Measurements from ENCODE around the gene EXOC6B.

EXOC6B gene

DNA sequence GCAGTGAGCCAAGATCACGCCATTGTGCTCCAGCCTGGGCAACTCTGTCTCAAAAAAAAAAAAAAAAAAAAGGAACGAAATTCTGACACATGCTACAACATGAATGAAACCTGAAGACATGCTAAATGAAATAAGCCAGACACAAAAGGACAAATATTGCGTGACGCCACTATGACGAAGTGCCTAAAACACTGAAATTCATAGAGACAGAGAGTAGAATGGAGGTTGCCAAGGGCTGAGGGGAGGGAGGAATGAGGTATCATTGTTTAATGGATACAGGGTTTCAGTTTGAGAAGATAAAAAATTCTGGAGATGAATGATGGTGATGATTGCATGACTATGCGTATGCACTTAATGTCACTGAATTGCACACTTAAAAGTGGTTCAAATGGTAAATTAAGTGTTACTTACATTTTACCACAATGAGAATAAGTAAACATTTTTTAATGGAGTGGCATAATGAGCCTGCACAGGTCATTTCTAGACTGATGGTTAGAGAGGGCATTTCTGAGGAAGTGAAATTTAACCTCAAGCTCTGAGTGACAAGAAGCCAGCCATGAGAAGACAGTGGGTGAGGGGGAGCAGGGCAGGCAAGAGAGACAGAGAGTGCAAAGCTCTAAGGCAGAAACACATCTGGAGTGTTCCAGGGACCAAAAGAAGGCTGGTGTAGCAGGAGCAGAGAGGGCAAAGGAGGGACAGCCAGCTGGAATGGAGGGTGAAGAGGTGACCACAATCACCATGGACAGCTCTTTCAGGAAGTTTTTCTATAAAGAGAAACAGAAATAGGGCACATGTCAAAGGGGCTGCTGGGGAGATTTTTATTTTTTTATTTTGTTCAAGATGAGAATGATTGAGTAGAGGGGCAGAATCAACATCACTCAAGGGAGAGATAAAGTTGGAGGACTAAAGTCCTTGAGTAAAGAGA lies 20.6 kb upstream of the EXOC6B start:
- Histone ChIP-seq H3K9ac (ENCODE audit: low read depth, low read length) (no peak overlapping the region), H3K4me3 (ENCODE audit: low read length) (no peak overlapping the region)

DNA sequence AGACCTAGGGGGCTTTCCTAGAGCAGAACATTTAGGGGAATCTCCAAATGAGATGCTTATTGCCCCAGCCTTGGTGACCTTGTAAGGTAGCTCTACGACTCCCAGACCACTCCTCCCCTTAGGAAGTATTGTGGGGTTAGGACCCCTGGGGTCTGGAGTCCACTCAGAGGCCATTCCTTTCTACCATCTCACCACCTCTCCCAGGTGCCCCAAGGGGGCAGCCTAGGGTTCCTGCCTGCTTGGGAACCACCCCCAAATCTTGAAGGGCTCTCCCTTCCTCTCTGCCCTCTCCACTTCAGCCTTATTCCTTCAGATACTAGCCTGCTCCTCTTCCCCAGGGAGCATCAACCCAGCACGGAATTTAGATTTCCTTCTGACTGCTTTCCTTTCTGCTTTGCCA lies 17.5 kb upstream of the EXOC6B start:
- H3K4me1 ChIP-seq (ENCODE audit: insufficient read depth, low read length) = 0 out of 2 replicates have a peak, but pooled peaks cover 2% of the 10 kb centered on the region
- H3K27me3 ChIP-seq (ENCODE audit: insufficient read depth, low read length) = no peaks in the 10 kb centered on the region
- H3K9ac ChIP-seq (ENCODE audit: low read depth, low read length) = no peak overlapping the region
- H3K4me3 ChIP-seq (ENCODE audit: low read length) = no peak overlapping the region
- no peak overlapping the region for H3K27ac ChIP-seq (ENCODE audit: low read length)
- H3K36me3 ChIP-seq (ENCODE audit: insufficient read depth, low read depth, low read length) = no peaks in the 10 kb centered on the region
- no peaks in the 10 kb centered on the region for H3K9me3 ChIP-seq (ENCODE audit: insufficient read depth, low read depth, low read length)

More for the DNA sequence above, 20.6 kb upstream of the EXOC6B start:
- no peak overlapping the region for H3K27ac ChIP-seq (ENCODE audit: low read length)
- H3K4me1 ChIP-seq (ENCODE audit: insufficient read depth, low read length) = no peaks in the 10 kb centered on the region
- no peaks in the 10 kb centered on the region for H3K27me3 ChIP-seq (ENCODE audit: insufficient read depth, low read length)
- no peaks in the 10 kb centered on the region for H3K9me3 ChIP-seq (ENCODE audit: insufficient read depth, low read depth, low read length)
- no peaks in the 10 kb centered on the region for H3K36me3 ChIP-seq (ENCODE audit: insufficient read depth, low read depth, low read length)

DNA sequence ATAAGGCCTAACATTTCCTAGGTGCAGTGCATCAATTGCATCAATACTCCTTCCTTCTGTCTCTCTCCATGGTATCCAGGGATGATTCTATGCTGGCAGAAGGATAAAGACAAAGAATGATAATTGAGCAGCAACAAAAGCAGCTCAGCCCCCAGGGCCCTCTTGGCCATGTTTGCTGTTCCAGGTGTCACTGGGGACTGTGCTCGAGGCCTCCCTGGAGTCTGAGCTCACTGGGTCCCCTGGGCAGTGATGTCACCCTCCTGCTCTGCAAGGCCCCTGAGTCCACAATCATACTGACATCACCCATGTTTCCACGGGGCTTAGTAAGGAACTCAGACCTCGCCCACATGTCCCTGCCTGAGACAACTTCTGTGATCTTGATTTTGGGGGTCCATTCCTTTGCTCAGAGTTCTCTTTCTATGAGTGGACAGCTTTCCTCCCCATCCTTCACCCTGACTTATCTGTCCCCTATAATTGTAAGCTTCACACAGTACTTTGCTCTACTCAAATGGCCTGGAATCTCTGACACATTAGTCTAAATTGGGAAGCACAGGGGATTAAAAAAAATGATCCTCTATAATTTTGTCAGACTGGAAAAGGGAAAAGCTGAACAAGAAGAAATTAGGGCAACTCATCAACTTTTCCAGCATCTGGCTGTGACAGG lies 15.8 kb upstream of the EXOC6B start:
- H3K27me3 ChIP-seq (ENCODE audit: insufficient read depth, low read length) = no peaks in the 10 kb centered on the region
- H3K4me3 ChIP-seq (ENCODE audit: low read length) = no peak overlapping the region
- 0 out of 2 replicates have a peak, but pooled peaks cover 2% of the 10 kb centered on the region for H3K4me1 ChIP-seq (ENCODE audit: insufficient read depth, low read length)
- H3K27ac ChIP-seq (ENCODE audit: low read length) = no peak overlapping the region
- no peaks in the 10 kb centered on the region for H3K36me3 ChIP-seq (ENCODE audit: insufficient read depth, low read depth, low read length)
- H3K9ac ChIP-seq (ENCODE audit: low read depth, low read length) = no peak overlapping the region
- H3K9me3 ChIP-seq (ENCODE audit: insufficient read depth, low read depth, low read length) = no peaks in the 10 kb centered on the region

GRCh38 chr2:72840066-72840465 lies 14.2 kb upstream of the EXOC6B start:
- Histone ChIP-seq H3K27me3 (ENCODE audit: insufficient read depth, low read length) (peaks cover 5% of the 10 kb centered on the region; the same call in 1 of the 2 replicates), H3K27ac (ENCODE audit: low read length) (no peak overlapping the region), H3K36me3 (ENCODE audit: insufficient read depth, low read depth, low read length) (no peaks in the 10 kb centered on the region), H3K4me1 (ENCODE audit: insufficient read depth, low read length) (0 out of 2 replicates have a peak, but pooled peaks cover 2% of the 10 kb centered on the region), H3K9me3 (ENCODE audit: insufficient read depth, low read depth, low read length) (no peaks in the 10 kb centered on the region), H3K4me3 (ENCODE audit: low read length) (no peak overlapping the region), H3K9ac (ENCODE audit: low read depth, low read length) (no peak overlapping the region)

GRCh38 chr2:72837171-72837570 lies 11.3 kb upstream of the EXOC6B start:
- no peaks in the 10 kb centered on the region for H3K36me3 ChIP-seq (ENCODE audit: insufficient read depth, low read depth, low read length)
- peaks cover 5% of the 10 kb centered on the region; the same call in 1 of the 2 replicates for H3K27me3 ChIP-seq (ENCODE audit: insufficient read depth, low read length)
- H3K4me1 ChIP-seq (ENCODE audit: insufficient read depth, low read length) = 0 out of 2 replicates have a peak, but pooled peaks cover 2% of the 10 kb centered on the region
- no peaks in the 10 kb centered on the region for H3K9me3 ChIP-seq (ENCODE audit: insufficient read depth, low read depth, low read length)
- H3K4me3 ChIP-seq (ENCODE audit: low read length) = no peak overlapping the region
- H3K27ac ChIP-seq (ENCODE audit: low read length) = no peak overlapping the region
- H3K9ac ChIP-seq (ENCODE audit: low read depth, low read length) = no peak overlapping the region

- Histone ChIP-seq H3K4me3 (ENCODE audit: low read length) (no peak overlapping the region), H3K4me1 (ENCODE audit: insufficient read depth, low read length) (0 out of 2 replicates have a peak, but pooled peaks cover 2% of the 10 kb centered on the region), H3K27ac (ENCODE audit: low read length) (no peak overlapping the region), H3K9me3 (ENCODE audit: insufficient read depth, low read depth, low read length) (no peaks in the 10 kb centered on the region), H3K36me3 (ENCODE audit: insufficient read depth, low read depth, low read length) (no peaks in the 10 kb centered on the region), H3K9ac (ENCODE audit: low read depth, low read length) (no peak overlapping the region), H3K27me3 (ENCODE audit: insufficient read depth, low read length) (peaks cover 5% of the 10 kb centered on the region; the same call in 1 of the 2 replicates)
Measured at GRCh38 chr2:72835403-72835802, 9.6 kb upstream of the EXOC6B start.

GRCh38 chr2:72834596-72834995 lies 8.8 kb upstream of the EXOC6B start:
- H3K9ac ChIP-seq (ENCODE audit: low read depth, low read length) = no peak overlapping the region
- peaks cover 5% of the 10 kb centered on the region; the same call in 1 of the 2 replicates for H3K27me3 ChIP-seq (ENCODE audit: insufficient read depth, low read length)
- H3K27ac ChIP-seq (ENCODE audit: low read length) = no peak overlapping the region
- no peaks in the 10 kb centered on the region for H3K9me3 ChIP-seq (ENCODE audit: insufficient read depth, low read depth, low read length)
- H3K4me3 ChIP-seq (ENCODE audit: low read length) = no peak overlapping the region
- H3K4me1 ChIP-seq (ENCODE audit: insufficient read depth, low read length) = no peaks in the 10 kb centered on the region
- H3K36me3 ChIP-seq (ENCODE audit: insufficient read depth, low read depth, low read length) = no peaks in the 10 kb centered on the region

DNA sequence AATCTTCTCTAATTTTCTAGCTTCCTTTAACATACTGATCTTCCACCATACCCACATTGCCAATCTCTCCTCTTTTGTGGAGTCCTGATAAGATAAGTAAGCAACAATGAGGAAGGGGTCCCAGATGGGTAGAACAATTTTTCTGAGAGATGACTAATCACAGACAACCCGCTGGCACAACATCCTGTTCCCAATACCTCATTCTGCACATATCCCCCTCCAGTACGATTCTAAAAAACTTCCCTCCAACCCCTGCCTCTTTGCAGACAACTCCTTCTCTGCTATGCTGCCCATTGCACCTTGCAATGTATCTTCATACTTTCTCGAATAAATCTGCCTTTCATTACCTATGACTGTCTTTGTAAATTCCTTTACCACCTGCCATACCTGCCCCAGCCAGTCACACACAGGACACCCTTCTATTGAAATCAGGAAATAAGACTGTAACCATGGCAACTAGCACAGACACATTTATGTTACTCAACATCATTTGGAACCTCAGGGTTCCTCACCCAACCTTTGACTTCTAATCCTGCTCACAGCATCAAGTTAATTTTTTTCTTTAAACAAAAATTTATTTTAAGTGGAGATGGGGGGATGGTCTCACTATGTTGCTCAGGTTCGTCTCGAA lies 7.4 kb upstream of the EXOC6B start:
- H3K27ac ChIP-seq (ENCODE audit: low read length) = no peak overlapping the region

GRCh38 chr2:72830273-72830672 lies 4.4 kb upstream of the EXOC6B start:
- Histone ChIP-seq H3K27me3 (ENCODE audit: insufficient read depth, low read length) (no peaks in the 10 kb centered on the region), H3K4me1 (ENCODE audit: insufficient read depth, low read length) (no peaks in the 10 kb centered on the region), H3K36me3 (ENCODE audit: insufficient read depth, low read depth, low read length) (no peaks in the 10 kb centered on the region), H3K4me3 (ENCODE audit: low read length) (no peak overlapping the region), H3K27ac (ENCODE audit: low read length) (no peak overlapping the region), H3K9ac (ENCODE audit: low read depth, low read length) (no peak overlapping the region), H3K9me3 (ENCODE audit: insufficient read depth, low read depth, low read length) (no peaks in the 10 kb centered on the region)

More for the DNA sequence above, 7.4 kb upstream of the EXOC6B start:
- H3K36me3 ChIP-seq (ENCODE audit: insufficient read depth, low read depth, low read length) = no peaks in the 10 kb centered on the region
- H3K9me3 ChIP-seq (ENCODE audit: insufficient read depth, low read depth, low read length) = no peaks in the 10 kb centered on the region
- H3K27me3 ChIP-seq (ENCODE audit: insufficient read depth, low read length) = peaks cover 5% of the 10 kb centered on the region; the same call in 1 of the 2 replicates
- H3K4me1 ChIP-seq (ENCODE audit: insufficient read depth, low read length) = no peaks in the 10 kb centered on the region
- no peak overlapping the region for H3K4me3 ChIP-seq (ENCODE audit: low read length)
- no peak overlapping the region for H3K9ac ChIP-seq (ENCODE audit: low read depth, low read length)

DNA sequence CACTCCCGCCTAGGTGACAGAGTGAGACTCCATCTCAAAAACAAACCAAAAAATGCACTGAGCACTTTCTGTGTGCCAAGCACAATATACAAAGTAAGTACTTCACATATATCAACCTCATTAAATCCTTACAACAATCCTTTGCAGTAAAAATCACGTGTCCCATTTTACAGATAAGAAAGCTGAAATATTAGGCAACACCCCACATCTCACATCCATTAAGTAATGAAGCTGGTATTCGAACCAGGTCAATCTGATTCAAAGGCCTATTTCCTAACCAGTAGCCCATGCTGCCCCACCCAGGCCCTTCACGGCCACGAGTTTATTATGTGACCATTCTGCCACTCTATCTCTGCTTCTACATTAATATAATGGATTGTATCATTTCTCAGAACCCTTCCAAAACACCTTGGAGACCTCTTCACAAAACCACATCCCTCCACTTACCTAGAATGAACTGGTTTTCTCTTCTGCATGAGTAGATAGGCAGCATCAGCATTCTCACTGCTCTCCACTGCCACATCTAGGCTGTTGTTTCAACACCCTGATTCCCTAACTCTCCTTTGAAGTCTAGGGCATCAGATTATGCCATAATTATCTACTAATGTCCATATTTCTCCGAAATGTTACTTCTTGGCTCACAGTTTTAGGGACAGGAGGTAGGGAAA lies 3.1 kb upstream of the EXOC6B start:
- Histone ChIP-seq H3K9me3 (ENCODE audit: insufficient read depth, low read depth, low read length) (no peaks in the 10 kb centered on the region), H3K9ac (ENCODE audit: low read depth, low read length) (no peak overlapping the region), H3K27me3 (ENCODE audit: insufficient read depth, low read length) (no peaks in the 10 kb centered on the region), H3K4me1 (ENCODE audit: insufficient read depth, low read length) (no peaks in the 10 kb centered on the region; the same call in 1 of the 2 replicates), H3K36me3 (ENCODE audit: insufficient read depth, low read depth, low read length) (no peaks in the 10 kb centered on the region), H3K4me3 (ENCODE audit: low read length) (no peak overlapping the region), H3K27ac (ENCODE audit: low read length) (no peak overlapping the region)

Measured in iPS-20b (cell line).